Neural progenitor cell (in vitro differentiated cells): ENCODE measurements around the gene KRT1. TPM values are rescaled to one million over a fixed set of nuclear protein-coding genes. Genes with fewer than 3 reads are reported as not detected.

Source experiments
- DNase-seq: peaks from one replicate; pipeline ENCODE4 v3.0.0-alpha.2; 2016; ENCODE audit warnings: low spot score
- H2AFZ ChIP-seq: fragments of 200-600 bp; sonication (generic); replicated peaks from 2 replicates; pipeline ENCODE4 v1.6.1; 2016; ENCODE audit warnings: antibody characterized with exemption
- H3F3A ChIP-seq: fragments of 200-600 bp; sonication (generic); 2 replicates; pipeline ENCODE4 v1.6.1; 2016; ENCODE audit warnings: antibody characterized with exemption, low read depth
- H3K27ac ChIP-seq: fragments of 200-600 bp; sonication (generic); 2 replicates; pipeline ENCODE4 v1.5.1; 2016; ENCODE audit warnings: mild to moderate bottlenecking
- H3K27me3 ChIP-seq: fragments of 200-600 bp; sonication (generic); 2 replicates; pipeline ENCODE4 v1.6.1; 2016; ENCODE audit warnings: mild to moderate bottlenecking, moderate library complexity
- H3K36me3 ChIP-seq: fragments of 200-600 bp; sonication (generic); 2 replicates; pipeline ENCODE4 v1.5.1; 2016
- H3K4me1 ChIP-seq: fragments of 200-600 bp; sonication (generic); 2 replicates; pipeline ENCODE4 v1.6.1; 2016; ENCODE audit warnings: mixed run types
- H3K4me2 ChIP-seq: fragments of 200-600 bp; sonication (generic); 2 replicates; pipeline ENCODE4 v1.6.1; 2016
- H3K4me3 ChIP-seq: fragments of 200-600 bp; sonication (generic); 2 replicates; pipeline ENCODE4 v1.5.1; 2016
- H3K79me2 ChIP-seq: fragments of 200-600 bp; sonication (generic); 2 replicates; pipeline ENCODE4 v1.6.1; 2016; ENCODE audit warnings: low read depth
- H3K9ac ChIP-seq: fragments of 200-600 bp; sonication (generic); 2 replicates; pipeline ENCODE4 v1.6.1; 2016
- H3K9me3 ChIP-seq: fragments of 200-600 bp; sonication (generic); 2 replicates; pipeline ENCODE4 v1.5.1; 2016; ENCODE audit warnings: low read depth
- H4K20me1 ChIP-seq: fragments of 200-600 bp; sonication (generic); 2 replicates; pipeline ENCODE4 v1.6.1; 2016; ENCODE audit warnings: low read depth
- H3K27ac Mint-ChIP-seq: 3 replicates; pipeline ENCODE4 v1.8.0; 2021; ENCODE audit warnings: mixed read lengths
- H3K27me3 Mint-ChIP-seq: 2 replicates; pipeline ENCODE4 v1.8.0; 2022; ENCODE audit warnings: low read depth, mild to moderate bottlenecking, inconsistent platforms, moderate library complexity, mixed read lengths; ENCODE audit not compliant: insufficient read depth
- H3K36me3 Mint-ChIP-seq: 3 replicates; pipeline ENCODE4 v1.8.0; 2021; ENCODE audit warnings: mixed read lengths
- H3K4me1 Mint-ChIP-seq: 3 replicates; pipeline ENCODE4 v1.8.0; 2021; ENCODE audit warnings: mixed read lengths
- H3K4me3 Mint-ChIP-seq: 3 replicates; pipeline ENCODE4 v1.8.0; 2021; ENCODE audit warnings: mild to moderate bottlenecking, moderate library complexity, mixed read lengths
- H3K9me3 Mint-ChIP-seq: 3 replicates; pipeline ENCODE4 v1.8.0; 2020; ENCODE audit warnings: mixed read lengths
- EZH2 ChIP-seq: fragments of 200-600 bp; sonication (generic); IDR thresholded peaks from 2 replicates; pipeline ENCODE4 v1.6.1; 2017; ENCODE audit warnings: antibody characterized with exemption, mild to moderate bottlenecking, moderate library complexity
- EZH2phosphoT487 ChIP-seq: fragments of 200-600 bp; sonication (generic); IDR thresholded peaks from 2 replicates; pipeline ENCODE4 v1.6.1; 2017; ENCODE audit warnings: antibody characterized with exemption
- total RNA-seq: library from RNA; depleted of rRNA; stranded (reverse); fragments of >200 nt; gene quantifications from 2 replicates; pipeline ENCODE4 v1.2.3, GENCODE V29; 2015; ENCODE audit warnings: low replicate concordance
- TF ChIP-seq, protein P1 (sequence below): fragments of 200-600 bp; sonication (generic); IDR thresholded peaks from 2 replicates; pipeline ENCODE4 v1.5.1; 2017; ENCODE audit warnings: antibody characterized with exemption, mild to moderate bottlenecking

The KRT1 gene
- total RNA-seq, 1 donor from 2014 or later = not detected

DNA sequence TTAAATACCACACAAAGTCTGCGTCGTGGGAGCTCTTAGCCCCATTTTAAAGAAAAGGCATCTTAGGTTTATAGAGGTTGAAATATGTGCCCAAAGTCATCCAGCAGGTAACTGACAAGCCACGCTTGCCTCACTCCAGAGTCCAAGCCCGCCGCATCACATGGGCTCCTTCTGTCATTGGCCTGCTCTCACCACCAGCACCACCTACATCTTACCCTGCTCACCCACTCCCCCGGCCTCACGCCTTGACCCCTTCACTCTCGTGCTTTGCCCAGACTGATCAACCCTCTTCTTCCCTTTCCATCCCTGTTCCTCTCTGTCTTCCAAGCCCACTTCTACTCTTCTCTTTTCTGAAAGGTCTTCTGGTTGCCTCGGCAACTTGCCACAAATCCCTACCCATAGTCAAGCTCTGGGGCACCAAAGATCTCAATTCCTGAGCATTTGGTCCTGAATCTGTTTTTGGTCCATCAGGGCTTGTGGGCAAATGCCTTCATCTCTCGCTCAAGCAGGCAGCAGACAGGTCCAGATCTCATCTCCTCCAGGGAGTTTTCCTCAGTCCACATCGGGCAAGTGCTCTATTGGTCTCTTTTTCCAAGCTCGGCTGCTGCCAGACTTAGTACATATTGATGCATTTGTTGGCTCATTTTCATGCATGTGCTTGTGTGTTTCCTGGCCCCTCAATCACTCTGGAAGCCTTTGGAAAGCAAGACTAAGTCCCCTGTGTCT is 3.5 kb upstream of the KRT1 start:
- Histone ChIP-seq H2AFZ (no peak overlapping the region), H3K27me3 (peaks cover 47% of the 10 kb centered on the region), H3F3A (no peaks in the 10 kb centered on the region), H3K9ac (no peak overlapping the region), H3K27ac (no peak overlapping the region), H4K20me1 (no peaks in the 10 kb centered on the region), H3K79me2 (no peaks in the 10 kb centered on the region), H3K4me3 (no peak overlapping the region), H3K9me3 (no peaks in the 10 kb centered on the region), H3K36me3 (no peaks in the 10 kb centered on the region), H3K4me2 (no peak overlapping the region), H3K4me1 (no peaks in the 10 kb centered on the region)
- Mint-ChIP-seq H3K9me3 (no peaks in the 10 kb centered on the region), H3K27ac (no peak overlapping the region), H3K4me3 (no peak overlapping the region), H3K36me3 (no peaks in the 10 kb centered on the region), H3K27me3 (peaks cover 23% of the 10 kb centered on the region), H3K4me1 (no peaks in the 10 kb centered on the region)
- DNase-seq = no peak
- TF ChIP-seq, protein P1, sequence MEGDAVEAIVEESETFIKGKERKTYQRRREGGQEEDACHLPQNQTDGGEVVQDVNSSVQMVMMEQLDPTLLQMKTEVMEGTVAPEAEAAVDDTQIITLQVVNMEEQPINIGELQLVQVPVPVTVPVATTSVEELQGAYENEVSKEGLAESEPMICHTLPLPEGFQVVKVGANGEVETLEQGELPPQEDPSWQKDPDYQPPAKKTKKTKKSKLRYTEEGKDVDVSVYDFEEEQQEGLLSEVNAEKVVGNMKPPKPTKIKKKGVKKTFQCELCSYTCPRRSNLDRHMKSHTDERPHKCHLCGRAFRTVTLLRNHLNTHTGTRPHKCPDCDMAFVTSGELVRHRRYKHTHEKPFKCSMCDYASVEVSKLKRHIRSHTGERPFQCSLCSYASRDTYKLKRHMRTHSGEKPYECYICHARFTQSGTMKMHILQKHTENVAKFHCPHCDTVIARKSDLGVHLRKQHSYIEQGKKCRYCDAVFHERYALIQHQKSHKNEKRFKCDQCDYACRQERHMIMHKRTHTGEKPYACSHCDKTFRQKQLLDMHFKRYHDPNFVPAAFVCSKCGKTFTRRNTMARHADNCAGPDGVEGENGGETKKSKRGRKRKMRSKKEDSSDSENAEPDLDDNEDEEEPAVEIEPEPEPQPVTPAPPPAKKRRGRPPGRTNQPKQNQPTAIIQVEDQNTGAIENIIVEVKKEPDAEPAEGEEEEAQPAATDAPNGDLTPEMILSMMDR = no peak
- TF ChIP-seq EZH2 (no peak), EZH2phosphoT487 (no peak)

DNA sequence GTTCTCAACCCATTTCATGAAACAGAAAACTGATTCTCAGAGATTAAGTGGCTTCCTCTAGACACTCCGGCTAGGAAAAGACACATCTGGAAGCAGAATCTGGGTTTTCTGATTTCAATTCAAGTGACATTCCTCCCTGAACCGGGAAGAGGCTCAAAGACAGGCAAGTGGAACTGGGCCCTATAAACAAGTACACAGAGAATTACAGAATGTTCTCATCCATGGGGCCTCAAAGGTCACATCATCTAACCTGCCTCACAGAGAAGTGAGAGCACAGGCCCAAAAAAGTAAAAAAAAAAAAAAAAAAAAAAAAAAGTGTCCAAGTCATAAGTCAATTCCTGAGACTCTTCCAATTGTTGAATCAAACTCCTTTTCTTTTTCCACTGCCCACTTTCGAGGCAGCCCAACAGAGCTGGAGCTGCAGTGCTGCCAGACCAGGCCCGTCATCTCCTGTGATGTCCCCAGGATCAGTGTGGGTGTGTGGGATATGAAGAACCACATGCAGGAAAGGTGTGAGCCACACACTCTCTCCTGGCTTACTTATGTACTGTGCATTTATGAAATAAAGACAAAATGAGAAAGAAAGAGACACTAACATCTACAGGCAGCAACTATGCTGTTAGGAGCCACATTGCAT is 2.8 kb upstream of the KRT1 start:
- no peaks in the 10 kb centered on the region for H3K4me1 Mint-ChIP-seq
- H3K27me3 ChIP-seq = peaks cover 47% of the 10 kb centered on the region
- no peaks in the 10 kb centered on the region for H3K36me3 Mint-ChIP-seq

DNA sequence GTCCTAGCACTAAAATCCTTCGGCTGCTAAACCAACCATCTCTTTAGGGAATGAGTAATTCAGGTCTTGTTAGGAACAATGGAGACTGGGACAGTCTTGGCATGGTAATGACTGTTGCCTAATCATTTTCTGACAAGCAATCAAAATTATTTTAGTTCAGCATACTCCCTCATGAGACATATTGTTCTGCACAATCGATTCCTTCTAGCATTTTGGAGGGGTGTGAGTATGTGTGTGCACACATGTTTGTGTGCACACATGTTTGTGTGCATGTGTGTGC is 2.1 kb upstream of the KRT1 start:
- H3K79me2 ChIP-seq = no peaks in the 10 kb centered on the region
- TF ChIP-seq EZH2 = no peak
- TF ChIP-seq EZH2phosphoT487 = no peak
- TF ChIP-seq, protein P1 = no peak
- no peak overlapping the region for H3K4me2 ChIP-seq
- no peaks in the 10 kb centered on the region for H3K4me1 ChIP-seq
- H3K4me3 ChIP-seq = no peak overlapping the region
- H3K9ac ChIP-seq = no peak overlapping the region
- Mint-ChIP-seq H3K27me3 (peaks cover 18% of the 10 kb centered on the region), H3K36me3 (no peaks in the 10 kb centered on the region), H3K4me1 (no peaks in the 10 kb centered on the region), H3K27ac (no peak overlapping the region), H3K9me3 (no peaks in the 10 kb centered on the region), H3K4me3 (no peak overlapping the region)
- no peak overlapping the region for H2AFZ ChIP-seq
- H3F3A ChIP-seq = no peaks in the 10 kb centered on the region
- no peak for DNase-seq
- no peaks in the 10 kb centered on the region for H3K9me3 ChIP-seq
- H3K27me3 ChIP-seq = peaks cover 47% of the 10 kb centered on the region
- H3K36me3 ChIP-seq = no peaks in the 10 kb centered on the region
- no peak overlapping the region for H3K27ac ChIP-seq
- H4K20me1 ChIP-seq = no peaks in the 10 kb centered on the region

More for the DNA sequence above, 2.8 kb upstream of the KRT1 start:
- Mint-ChIP-seq H3K9me3 (no peaks in the 10 kb centered on the region), H3K4me3 (no peak overlapping the region), H3K27ac (no peak overlapping the region), H3K27me3 (peaks cover 20% of the 10 kb centered on the region)
- Histone ChIP-seq H3K9me3 (no peaks in the 10 kb centered on the region), H2AFZ (no peak overlapping the region), H3K4me1 (no peaks in the 10 kb centered on the region), H3K36me3 (no peaks in the 10 kb centered on the region), H3K4me2 (no peak overlapping the region), H3K4me3 (no peak overlapping the region), H3K9ac (no peak overlapping the region), H3K27ac (no peak overlapping the region), H3F3A (no peaks in the 10 kb centered on the region), H4K20me1 (no peaks in the 10 kb centered on the region), H3K79me2 (no peaks in the 10 kb centered on the region)
- TF ChIP-seq EZH2 = no peak
- TF ChIP-seq, protein P1 = no peak
- TF ChIP-seq EZH2phosphoT487 = no peak
- no peak for DNase-seq
